Measurements from ENCODE around the gene ZNF682. TPM values are rescaled to one million over a fixed set of nuclear protein-coding genes. Genes with fewer than 3 reads are reported as not detected.

Gene ZNF682
- total and polyA plus RNA-seq, 2 experiments from 2014 or later, result 25.1 to 45.1 TPM

DNA sequence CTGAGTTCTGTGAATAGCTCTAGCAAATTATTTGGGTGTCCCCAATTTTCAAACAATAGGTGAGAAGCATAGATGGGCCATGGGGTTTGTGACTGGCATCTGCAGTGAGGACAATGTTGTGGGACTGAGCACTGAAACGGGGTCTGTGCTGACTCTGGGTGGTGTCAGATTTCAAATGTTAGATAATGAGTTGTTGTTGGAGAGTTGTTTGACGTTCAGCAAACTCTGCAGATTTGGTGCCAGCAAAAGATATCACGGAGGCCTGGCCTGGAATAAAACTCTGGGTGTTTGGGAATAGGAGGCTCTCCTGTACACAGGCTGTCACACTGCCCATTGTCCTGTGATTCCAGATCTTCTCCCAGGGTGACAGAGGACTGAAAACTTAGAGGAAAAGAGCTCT is 41.4 kb upstream of the ZNF682 start:
- Histone ChIP-seq H3K27ac (ENCODE audit: low read depth) (peak overlapping the region; percentile 89), H3K9me2 (ENCODE audit: insufficient read depth) (peaks cover 4% of the 10 kb centered on the region; the same call in 1 of the 2 replicates), H3K79me2 (replicated peaks; ENCODE audit: insufficient read depth) (peaks cover 78% of the 10 kb centered on the region), H3F3A (replicated peaks; ENCODE audit: low read depth) (no peaks in the 10 kb centered on the region; the same call in 1 of the 2 replicates), H3K27me3 (ENCODE audit: insufficient read depth) (no peaks in the 10 kb centered on the region), H3K4me1 (ENCODE audit: insufficient read depth) (peaks cover 58% of the 10 kb centered on the region), H4K20me1 (replicated peaks; ENCODE audit: insufficient read depth) (peaks cover 37% of the 10 kb centered on the region), H3K4me2 (peak overlapping the region; percentile 95), H2AFZ (no peak overlapping the region), H3K4me3 (peak overlapping the region; percentile 92), H3K36me3 (ENCODE audit: insufficient read depth) (peaks cover 15% of the 10 kb centered on the region; the same call in 1 of the 2 replicates)
- ATAC-seq (no peak), DNase-seq (ENCODE audit: low spot score) (peak; percentile 30)
- TF ChIP-seq JUNB (IDR thresholded peaks at IDR 0.05; ENCODE audit: unreplicated experiment) (no peak), POLR2AphosphoS5 (IDR thresholded peaks at IDR 0.05; ENCODE audit: low read depth) (peak; percentile 8; the same call in 1 of the 2 replicates), ZNF331 (CRISPR knock-in tag; IDR thresholded peaks at IDR 0.05; ENCODE audit: low read depth) (no peak)
- TF ChIP-seq, protein P1, sequence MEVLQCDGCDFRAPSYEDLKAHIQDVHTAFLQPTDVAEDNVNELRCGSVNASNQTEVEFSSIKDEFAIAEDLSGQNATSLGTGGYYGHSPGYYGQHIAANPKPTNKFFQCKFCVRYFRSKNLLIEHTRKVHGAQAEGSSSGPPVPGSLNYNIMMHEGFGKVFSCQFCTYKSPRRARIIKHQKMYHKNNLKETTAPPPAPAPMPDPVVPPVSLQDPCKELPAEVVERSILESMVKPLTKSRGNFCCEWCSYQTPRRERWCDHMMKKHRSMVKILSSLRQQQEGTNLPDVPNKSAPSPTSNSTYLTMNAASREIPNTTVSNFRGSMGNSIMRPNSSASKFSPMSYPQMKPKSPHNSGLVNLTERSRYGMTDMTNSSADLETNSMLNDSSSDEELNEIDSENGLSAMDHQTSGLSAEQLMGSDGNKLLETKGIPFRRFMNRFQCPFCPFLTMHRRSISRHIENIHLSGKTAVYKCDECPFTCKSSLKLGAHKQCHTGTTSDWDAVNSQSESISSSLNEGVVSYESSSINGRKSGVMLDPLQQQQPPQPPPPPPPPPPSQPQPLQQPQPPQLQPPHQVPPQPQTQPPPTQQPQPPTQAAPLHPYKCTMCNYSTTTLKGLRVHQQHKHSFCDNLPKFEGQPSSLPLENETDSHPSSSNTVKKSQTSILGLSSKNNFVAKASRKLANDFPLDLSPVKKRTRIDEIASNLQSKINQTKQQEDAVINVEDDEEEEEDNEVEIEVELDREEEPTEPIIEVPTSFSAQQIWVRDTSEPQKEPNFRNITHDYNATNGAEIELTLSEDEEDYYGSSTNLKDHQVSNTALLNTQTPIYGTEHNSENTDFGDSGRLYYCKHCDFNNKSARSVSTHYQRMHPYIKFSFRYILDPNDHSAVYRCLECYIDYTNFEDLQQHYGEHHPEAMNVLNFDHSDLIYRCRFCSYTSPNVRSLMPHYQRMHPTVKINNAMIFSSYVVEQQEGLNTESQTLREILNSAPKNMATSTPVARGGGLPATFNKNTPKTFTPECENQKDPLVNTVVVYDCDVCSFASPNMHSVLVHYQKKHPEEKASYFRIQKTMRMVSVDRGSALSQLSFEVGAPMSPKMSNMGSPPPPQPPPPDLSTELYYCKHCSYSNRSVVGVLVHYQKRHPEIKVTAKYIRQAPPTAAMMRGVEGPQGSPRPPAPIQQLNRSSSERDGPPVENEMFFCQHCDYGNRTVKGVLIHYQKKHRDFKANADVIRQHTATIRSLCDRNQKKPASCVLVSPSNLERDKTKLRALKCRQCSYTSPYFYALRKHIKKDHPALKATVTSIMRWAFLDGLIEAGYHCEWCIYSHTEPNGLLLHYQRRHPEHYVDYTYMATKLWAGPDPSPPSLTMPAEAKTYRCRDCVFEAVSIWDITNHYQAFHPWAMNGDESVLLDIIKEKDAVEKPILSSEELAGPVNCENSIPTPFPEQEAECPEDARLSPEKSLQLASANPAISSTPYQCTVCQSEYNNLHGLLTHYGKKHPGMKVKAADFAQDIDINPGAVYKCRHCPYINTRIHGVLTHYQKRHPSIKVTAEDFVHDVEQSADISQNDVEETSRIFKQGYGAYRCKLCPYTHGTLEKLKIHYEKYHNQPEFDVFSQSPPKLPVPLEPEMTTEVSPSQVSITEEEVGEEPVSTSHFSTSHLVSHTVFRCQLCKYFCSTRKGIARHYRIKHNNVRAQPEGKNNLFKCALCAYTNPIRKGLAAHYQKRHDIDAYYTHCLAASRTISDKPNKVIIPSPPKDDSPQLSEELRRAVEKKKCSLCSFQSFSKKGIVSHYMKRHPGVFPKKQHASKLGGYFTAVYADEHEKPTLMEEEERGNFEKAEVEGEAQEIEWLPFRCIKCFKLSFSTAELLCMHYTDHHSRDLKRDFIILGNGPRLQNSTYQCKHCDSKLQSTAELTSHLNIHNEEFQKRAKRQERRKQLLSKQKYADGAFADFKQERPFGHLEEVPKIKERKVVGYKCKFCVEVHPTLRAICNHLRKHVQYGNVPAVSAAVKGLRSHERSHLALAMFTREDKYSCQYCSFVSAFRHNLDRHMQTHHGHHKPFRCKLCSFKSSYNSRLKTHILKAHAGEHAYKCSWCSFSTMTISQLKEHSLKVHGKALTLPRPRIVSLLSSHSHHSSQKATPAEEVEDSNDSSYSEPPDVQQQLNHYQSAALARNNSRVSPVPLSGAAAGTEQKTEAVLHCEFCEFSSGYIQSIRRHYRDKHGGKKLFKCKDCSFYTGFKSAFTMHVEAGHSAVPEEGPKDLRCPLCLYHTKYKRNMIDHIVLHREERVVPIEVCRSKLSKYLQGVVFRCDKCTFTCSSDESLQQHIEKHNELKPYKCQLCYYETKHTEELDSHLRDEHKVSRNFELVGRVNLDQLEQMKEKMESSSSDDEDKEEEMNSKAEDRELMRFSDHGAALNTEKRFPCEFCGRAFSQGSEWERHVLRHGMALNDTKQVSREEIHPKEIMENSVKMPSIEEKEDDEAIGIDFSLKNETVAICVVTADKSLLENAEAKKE (CRISPR knock-in tag; IDR thresholded peaks at IDR 0.05), result no peak
- Mint-ChIP-seq H3K4me1 (peaks cover 52% of the 10 kb centered on the region), H3K4me3 (peak overlapping the region; percentile 99), H3K27me3 (ENCODE audit: insufficient read depth, low read depth, poor library complexity) (peaks cover 22% of the 10 kb centered on the region), H3K27ac (peak overlapping the region; percentile 62), H3K36me3 (ENCODE audit: low read depth) (peaks cover 55% of the 10 kb centered on the region), H3K9me3 (no peaks in the 10 kb centered on the region)

DNA sequence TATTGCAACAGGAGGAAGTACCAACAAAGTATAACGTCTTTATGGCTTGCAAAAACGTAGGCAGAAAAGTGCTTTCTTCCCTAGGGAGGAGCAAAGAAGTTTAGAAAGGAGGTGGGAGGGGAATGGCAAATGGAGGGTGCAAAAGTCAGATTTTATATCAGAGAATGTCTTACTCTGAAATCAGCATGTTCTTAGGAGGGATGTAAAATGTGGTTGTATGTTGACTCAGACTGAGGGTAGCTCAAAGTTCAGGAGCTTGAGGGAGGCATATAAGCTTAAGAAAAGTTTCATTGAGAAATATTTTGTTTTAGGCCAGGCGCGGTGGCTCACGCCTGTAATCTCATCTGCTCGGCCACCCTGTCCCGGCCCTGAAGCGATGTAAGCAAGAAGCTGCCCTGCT is 40.2 kb upstream of the ZNF682 start:
- Histone ChIP-seq H3F3A (replicated peaks; ENCODE audit: low read depth) (no peaks in the 10 kb centered on the region; the same call in 1 of the 2 replicates), H2AFZ (no peak overlapping the region), H3K79me2 (replicated peaks; ENCODE audit: insufficient read depth) (peaks cover 67% of the 10 kb centered on the region), H3K9me2 (ENCODE audit: insufficient read depth) (peaks cover 8% of the 10 kb centered on the region; the same call in 1 of the 2 replicates), H3K27me3 (ENCODE audit: insufficient read depth) (no peaks in the 10 kb centered on the region), H3K4me1 (ENCODE audit: insufficient read depth) (peaks cover 47% of the 10 kb centered on the region), H3K4me3 (peak overlapping the region; percentile 92), H4K20me1 (replicated peaks; ENCODE audit: insufficient read depth) (peaks cover 25% of the 10 kb centered on the region), H3K4me2 (peak overlapping the region; percentile 95), H3K36me3 (ENCODE audit: insufficient read depth) (0 out of 2 replicates have a peak, but pooled peaks cover 12% of the 10 kb centered on the region), H3K27ac (ENCODE audit: low read depth) (peak overlapping the region; percentile 89)
- H3K27me3 Mint-ChIP-seq (ENCODE audit: insufficient read depth, low read depth, poor library complexity), result peaks cover 22% of the 10 kb centered on the region
- H3K9me3 Mint-ChIP-seq, result no peaks in the 10 kb centered on the region
- no peak overlapping the region; the same call in 1 of the 2 replicates for H3K27ac Mint-ChIP-seq
- peaks cover 52% of the 10 kb centered on the region for H3K36me3 Mint-ChIP-seq (ENCODE audit: low read depth)
- ATAC-seq, result no peak
- peaks cover 49% of the 10 kb centered on the region for H3K4me1 Mint-ChIP-seq
- H3K4me3 Mint-ChIP-seq, result peak overlapping the region; percentile 99
- no peak for DNase-seq (ENCODE audit: low spot score)
- TF ChIP-seq ZNF331 (CRISPR knock-in tag; IDR thresholded peaks at IDR 0.05; ENCODE audit: low read depth), result no peak
- no peak for TF ChIP-seq EZH2phosphoT487 (IDR thresholded peaks at IDR 0.05; ENCODE audit: unreplicated experiment)
- no peak for TF ChIP-seq POLR2AphosphoS5 (IDR thresholded peaks at IDR 0.05; ENCODE audit: low read depth)
- no peak for TF ChIP-seq CREB1 (CRISPR knock-in tag; IDR thresholded peaks at IDR 0.05; ENCODE audit: low read depth)
- no peak for TF ChIP-seq JUNB (IDR thresholded peaks at IDR 0.05; ENCODE audit: unreplicated experiment)
